NCI-H2196 (cell line): ENCODE measurements around the gene LIMA1.
A peak's percentile ranks its signal among the peaks of the same experiment; 100 is the strongest.
"Not testable (repeated sequence)": the region's sequence is repeated elsewhere in the genome, so short reads cannot be mapped to it uniquely, and the experiment has no call there.

ENCODE experiments used
- DNase-seq: peaks from one replicate; lab custom pipeline; 2025; ENCODE audit not compliant: unreplicated experiment; lab: John Stamatoyannopoulos, UW

LIMA1 gene

GRCh38 chr12:50148011-50148410 is 135.3 kb downstream of the LIMA1 start:
- not testable (repeated sequence) for DNase-seq

DNA sequence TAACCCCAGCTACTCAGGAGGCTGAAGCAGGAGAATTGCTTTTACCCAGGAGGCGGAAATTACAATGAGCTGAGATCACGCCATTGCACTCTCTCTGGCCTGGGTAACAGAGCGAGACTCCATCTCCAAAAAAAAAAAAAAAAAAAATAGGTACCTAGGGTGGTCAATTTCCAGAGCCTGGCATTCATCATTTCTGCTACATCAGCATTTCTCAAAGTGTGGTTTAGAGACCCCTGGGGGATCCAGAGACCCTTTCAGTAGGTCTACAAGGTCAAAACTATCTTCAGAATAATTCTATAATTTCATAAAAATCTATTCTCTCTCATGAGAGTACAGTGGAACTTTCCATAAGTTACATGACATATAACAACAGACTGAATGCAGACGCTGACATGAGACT is 136.0 kb downstream of the LIMA1 start:
- DNase-seq, result no peak

- no peak for DNase-seq
These were observed 137.9 kb downstream of the LIMA1 start for GRCh38 chr12:50145439-50145838.

- DNase-seq, result no peak
These were observed 140.3 kb downstream of the LIMA1 start for GRCh38 chr12:50142993-50143392.

- DNase-seq, result peak; percentile 57
These were observed 150.7 kb downstream of the LIMA1 start for GRCh38 chr12:50132505-50133135.

DNA sequence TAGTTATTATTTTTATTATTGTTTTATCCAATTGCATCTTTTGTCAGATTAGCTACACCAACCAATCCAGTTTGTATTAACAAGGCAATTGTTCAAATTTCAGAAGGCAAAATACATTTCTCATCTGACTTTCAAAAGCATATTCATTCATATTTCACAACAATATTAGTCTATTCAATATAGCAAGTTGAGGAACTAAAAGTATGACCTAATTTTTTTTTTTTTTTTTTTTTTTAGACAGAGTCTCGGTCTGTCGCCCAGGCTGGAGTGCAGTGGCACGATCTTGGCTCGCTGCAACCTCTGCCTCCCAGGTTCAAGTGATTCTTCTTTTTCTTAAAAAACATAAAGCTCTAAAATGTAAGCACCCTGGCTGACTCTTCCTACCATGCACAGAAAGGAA is 154.0 kb downstream of the LIMA1 start:
- DNase-seq, result no peak

DNA sequence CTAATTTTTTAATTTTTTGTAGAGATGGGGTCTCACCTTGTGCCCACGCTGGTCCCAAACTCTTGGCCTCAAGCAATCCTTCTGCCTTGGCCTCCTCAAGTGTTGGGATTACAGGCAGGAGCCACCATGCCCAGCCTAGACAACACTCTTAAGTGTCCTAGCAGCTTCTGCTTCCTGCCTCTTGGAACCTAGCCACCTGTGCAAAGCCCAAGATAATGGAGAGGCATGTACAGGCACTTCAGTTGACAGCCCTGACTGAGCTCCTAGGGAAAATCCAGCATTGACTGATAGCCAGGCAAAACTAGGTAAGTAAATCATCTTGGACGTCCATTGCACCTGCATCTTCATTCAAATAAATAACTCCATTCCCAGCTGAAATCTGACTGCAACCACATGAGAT is 155.8 kb downstream of the LIMA1 start:
- peak; percentile 60 for DNase-seq
